ENCODE measurements around the gene SULT4A1.
A peak's percentile ranks its signal among the peaks of the same experiment; 100 is the strongest.
"Not testable (repeated sequence)": the region's sequence is repeated elsewhere in the genome, so short reads cannot be mapped to it uniquely, and the experiment has no call there.

The SULT4A1 gene

GRCh38 chr22:43887391-43887790 lies 25.1 kb upstream of the SULT4A1 start:
- H3K4me3 ChIP-seq (ENCODE audit: low read depth, low read length) = no peak overlapping the region

GRCh38 chr22:43886231-43886630 lies 23.9 kb upstream of the SULT4A1 start:
- H3K4me3 ChIP-seq (ENCODE audit: low read depth, low read length) = no peak overlapping the region

DNA sequence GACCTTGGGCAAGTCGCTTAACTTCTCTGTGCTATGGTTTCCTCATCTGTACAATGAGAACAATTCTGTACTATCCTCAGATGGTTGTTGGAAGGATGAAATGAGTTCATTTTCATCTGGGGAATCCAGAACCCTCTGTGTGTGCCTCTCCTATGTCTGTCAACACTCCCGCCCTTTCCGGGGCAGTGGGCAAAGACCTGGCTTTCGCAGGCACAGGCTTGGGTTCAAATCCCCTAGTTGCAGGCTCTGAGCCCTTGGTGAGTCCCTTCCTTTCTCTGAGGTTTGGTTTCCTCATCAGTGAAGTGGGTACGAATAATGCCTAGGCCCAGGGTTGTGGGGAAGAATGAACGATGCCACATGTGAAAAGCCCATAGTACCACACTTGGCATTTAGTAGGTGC lies 23.5 kb upstream of the SULT4A1 start:
- no peak overlapping the region for H3K4me3 ChIP-seq (ENCODE audit: low read depth, low read length)

DNA sequence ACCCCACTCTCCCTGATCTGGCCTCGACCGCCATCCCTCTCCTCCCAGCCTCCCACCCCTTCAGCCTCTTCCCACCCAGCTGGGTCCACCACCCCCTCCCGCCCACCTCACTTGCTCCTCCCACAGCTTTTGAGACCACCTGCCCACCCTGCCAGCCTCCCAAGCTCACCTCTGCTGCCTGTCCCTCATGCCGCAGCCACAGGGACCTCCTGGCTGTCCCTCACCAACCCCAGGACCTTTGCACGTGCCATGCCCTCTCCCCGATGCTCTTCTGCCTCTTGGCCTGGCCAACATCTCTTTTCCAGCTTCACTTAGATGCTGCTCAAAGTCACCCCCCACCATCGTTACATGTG lies 23.0 kb upstream of the SULT4A1 start:
- no peak overlapping the region for H3K4me3 ChIP-seq (ENCODE audit: low read depth, low read length)

DNA sequence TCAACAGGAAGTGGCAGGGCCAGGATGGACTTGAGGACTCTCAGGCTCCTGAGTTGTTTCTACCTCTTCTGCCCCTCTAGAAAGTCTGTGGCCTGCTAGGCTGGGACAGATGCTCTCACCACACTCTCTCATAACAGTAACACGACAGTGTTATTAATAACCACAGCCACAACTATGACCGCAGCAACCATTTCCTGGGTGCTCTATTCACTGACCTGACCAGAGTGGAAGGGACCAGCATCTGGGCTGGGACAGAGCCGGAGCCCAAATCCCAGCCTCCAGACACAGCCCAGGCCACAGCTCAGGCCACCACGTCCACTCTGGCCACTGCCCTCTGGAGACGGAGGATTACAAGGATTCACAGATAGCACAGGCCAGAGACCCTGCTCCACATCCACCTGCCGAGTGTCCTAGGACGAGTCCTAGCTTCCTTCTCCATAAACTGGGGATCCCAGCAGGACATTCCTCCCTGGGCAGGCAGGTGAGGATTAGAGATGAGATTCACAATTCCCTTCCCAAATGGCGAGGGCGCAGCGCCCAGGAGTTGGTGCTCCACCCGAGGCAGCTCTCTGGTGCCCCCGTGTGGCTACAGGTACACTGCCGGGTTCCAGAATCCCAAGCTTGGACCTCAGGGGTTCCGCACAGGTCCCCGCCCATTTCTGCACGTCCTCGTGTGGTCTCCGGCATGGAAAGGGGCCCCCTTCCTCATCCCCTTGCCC lies 22.4 kb upstream of the SULT4A1 start:
- H3K4me3 ChIP-seq (ENCODE audit: low read depth, low read length) = no peak overlapping the region

DNA sequence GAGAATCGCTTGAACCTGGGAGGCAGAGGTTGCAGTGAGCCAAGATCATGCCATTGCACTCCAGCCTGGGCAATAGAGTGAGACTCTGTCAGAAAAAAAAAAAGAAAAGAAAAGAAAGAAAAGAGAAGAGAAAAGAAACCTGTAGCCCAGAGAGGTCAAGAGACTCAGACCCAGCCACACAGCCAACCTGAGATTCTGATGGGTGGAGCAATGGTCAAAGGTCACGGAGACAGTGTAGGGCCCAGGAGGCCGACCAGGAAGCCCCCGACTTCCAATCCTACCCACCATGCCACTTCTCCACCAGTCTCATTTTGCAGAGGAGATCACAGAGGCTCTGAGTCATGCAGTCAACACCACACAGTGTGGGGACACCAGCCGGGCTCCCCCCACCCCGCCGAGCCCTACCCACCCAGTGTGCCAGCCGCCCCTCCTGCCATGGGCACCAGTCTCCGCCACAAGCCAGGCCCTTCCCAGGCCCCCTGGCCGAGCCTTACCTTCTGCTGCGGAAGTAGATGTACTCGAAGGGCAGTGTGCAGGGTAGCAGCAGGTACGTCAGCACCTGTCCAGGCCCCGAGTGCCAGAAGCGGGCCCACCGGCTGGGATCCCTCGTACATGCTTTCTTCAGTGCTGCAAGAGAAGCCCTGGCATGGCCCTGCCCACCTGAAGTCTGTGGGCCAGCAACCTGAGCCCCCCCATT lies 21.6 kb upstream of the SULT4A1 start:
- no peak overlapping the region for H3K4me3 ChIP-seq (ENCODE audit: low read depth, low read length)

DNA sequence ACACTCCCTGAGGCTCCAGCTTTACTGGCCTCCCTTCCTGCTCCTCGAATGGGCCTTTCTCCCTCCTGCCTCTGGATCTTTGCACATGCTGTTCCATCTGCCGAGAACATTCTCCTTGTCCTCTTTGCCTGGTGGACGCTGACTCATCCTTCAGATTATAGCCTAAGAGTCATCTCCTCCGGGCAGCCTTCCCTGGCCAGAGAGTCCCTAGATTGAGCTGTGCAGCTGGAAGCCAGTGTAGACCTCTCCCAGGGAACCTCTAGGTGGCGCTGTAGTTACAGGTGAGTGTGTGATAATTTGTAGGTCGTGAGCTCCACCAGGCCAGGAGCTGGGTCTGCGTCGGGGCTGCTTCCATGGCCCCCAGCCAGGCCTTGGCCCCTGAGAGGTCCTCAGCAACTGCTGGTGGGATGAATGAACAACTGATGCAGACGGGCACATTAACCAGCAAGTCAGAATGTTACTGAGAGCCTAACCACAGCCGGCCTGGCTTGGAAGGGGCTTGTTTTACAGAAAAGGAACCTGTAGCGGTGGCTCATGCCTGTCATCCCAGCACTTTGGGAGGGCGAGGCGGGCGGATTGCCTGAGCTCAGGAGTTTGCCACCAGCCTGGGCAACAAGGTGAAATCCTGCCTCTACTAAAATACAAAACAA lies 20.8 kb upstream of the SULT4A1 start:
- H3K4me3 ChIP-seq (ENCODE audit: low read depth, low read length) = no peak overlapping the region

- no peak overlapping the region for H3K4me3 ChIP-seq (ENCODE audit: low read depth, low read length)
These were observed 19.9 kb upstream of the SULT4A1 start for GRCh38 chr22:43882122-43882767.

- H3K4me3 ChIP-seq (ENCODE audit: low read depth, low read length) = no peak overlapping the region
These were observed 19.1 kb upstream of the SULT4A1 start for GRCh38 chr22:43881091-43882061.

GRCh38 chr22:43880541-43880991 lies 18.3 kb upstream of the SULT4A1 start:
- no peak overlapping the region for H3K4me3 ChIP-seq (ENCODE audit: low read depth, low read length)

DNA sequence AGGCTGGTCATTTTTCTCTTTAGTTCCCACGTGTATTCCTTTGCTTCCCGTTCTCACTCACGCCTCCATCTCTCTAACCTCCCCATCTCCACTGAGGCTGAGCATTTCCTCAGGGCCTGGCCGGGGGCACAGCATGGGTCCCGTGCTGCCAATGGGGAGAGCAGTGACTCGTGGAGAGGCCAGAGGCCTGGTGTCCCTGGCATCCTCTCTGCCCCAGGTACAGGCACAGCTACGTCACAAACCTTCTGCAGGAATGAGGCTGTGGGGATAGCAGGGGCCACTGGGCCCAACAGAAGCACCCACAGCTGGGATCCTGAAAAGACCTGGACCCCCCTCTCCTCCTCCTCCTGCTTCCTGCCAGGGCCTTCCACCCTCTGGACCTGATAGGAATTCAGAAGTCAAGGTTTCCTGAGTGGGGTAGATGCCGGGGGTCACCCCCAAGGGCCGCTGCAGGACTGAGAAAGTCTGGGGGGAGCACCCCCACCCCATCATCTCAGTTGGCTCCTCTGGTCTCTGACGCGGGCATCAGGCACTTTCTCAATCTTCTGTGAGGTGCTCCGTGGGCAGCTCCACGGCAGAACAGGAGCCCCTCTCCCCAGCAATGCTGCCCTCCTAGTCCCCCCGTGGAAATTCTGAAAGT lies 17.7 kb upstream of the SULT4A1 start:
- no peak overlapping the region for H3K4me3 ChIP-seq (ENCODE audit: low read depth, low read length)

DNA sequence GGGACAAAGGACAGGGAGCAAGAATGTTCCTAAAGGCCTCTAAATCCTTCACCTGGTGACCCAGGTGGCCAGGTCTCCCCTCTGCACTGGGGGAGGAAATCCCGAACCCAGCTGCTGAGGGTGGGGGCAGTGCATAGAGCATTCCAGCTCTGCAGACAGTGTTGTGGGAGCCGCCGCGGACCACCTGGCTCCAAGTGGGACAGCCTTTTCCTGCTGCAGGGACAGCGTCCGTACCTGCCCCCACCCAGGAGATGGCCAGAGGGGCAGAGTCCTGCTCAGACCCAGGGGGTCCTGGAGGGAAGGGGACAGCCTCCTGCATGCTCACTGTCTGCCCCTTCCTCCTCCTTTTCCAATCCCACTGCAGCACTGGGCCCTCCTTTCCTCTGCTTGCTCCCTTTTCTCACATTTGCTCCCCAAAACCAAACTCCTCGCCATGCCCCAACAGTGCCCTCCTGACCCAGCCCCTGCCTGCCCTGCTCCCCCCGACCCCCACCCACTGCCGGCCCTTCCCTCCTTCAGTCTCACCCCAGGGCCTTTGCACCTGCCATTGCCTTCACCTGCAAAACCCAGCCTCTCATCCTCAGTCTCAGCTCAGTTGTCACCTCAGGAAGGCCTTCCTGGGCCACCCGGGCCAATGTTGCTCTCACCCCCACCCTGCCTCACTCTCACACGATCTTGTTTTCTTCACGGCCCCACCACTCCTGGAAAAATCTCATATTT lies 16.7 kb upstream of the SULT4A1 start:
- no peak overlapping the region for H3K4me3 ChIP-seq (ENCODE audit: low read depth, low read length)

- no peak overlapping the region for H3K4me3 ChIP-seq (ENCODE audit: low read depth, low read length)
These were observed 15.9 kb upstream of the SULT4A1 start for GRCh38 chr22:43878079-43878795.

GRCh38 chr22:43876866-43877509 lies 14.7 kb upstream of the SULT4A1 start:
- H3K4me3 ChIP-seq (ENCODE audit: low read depth, low read length) = no peak overlapping the region

- H3K4me3 ChIP-seq (ENCODE audit: low read depth, low read length) = no peak overlapping the region
These were observed 7.5 kb upstream of the SULT4A1 start for GRCh38 chr22:43869799-43870198.

GRCh38 chr22:43869001-43869400 lies 6.7 kb upstream of the SULT4A1 start:
- H3K4me3 ChIP-seq (ENCODE audit: low read depth, low read length) = not testable (repeated sequence)

DNA sequence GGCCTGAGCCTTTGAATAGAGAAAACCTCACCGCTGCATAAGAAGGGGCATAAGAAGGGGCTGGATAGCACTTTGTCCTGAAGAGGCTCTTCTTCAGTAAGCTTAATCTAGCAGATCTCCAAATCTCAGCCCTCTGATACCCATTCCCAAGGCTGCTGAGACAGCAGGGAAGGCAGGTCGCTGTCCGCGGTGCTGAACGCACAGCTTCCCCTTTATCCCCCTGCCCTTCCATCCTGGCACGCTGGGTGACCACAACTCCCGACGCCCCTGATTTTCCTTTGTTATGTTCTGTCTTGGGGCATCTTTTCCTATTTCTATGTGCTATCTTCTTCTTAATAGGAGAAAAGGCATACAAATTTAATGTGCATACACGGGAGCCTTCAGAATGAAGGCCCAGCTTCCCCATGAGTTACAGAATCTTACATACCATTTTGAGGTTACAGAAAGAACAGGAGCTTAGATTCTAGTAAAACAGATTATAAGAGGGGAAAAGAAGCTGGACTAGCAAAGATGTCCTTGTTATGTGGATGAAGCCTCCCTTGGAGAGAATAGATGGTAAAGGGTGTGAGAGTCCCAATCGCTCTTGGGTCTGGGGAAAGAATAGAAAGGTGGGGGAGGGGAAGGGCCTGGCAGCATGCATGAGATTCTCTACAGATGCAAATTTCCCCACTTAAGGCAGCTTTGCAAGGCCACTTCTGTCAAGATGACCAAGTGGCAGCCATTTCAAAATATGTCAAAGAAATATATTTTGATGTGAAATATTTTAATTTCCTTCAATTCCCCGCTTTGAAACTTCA lies 5.7 kb upstream of the SULT4A1 start:
- H3K4me3 ChIP-seq (ENCODE audit: low read depth, low read length) = no peak overlapping the region

DNA sequence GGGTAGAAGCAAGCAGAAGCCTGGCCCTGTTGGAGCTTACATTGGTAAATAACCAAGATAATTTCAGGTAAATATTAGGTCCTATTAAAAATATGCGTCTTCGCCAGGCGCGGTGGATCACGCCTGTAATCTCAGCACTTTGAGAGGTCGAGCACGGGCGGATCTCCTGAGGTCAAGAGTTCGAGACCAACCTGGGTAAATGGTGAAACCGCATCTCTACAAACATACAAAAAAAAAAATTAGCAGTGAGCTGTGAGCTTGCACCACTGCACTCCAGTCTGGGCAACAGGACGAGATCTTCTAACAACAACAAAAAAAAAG lies 529 bp upstream of the SULT4A1 start:
- H3K4me3 ChIP-seq (ENCODE audit: low read depth, low read length) = peak overlapping the region; percentile 22
